Testis (tissue), 2 donors: ENCODE data around the gene NUP85.

ENCODE experiments used
- POLR2A ChIP-seq: fragments of 450-650 bp; IDR thresholded peaks from one replicate; pipeline ENCODE4 v1.6.1; 2017; ENCODE audit warnings: antibody characterized with exemption, mild to moderate bottlenecking, moderate library complexity
- TF ChIP-seq, protein P1 (sequence below), 3 experiments: fragments of 450-650 bp in 2 of 3; fragments of 200-600 bp in 1 of 3; sonication (generic) in 1 of 3; IDR thresholded peaks; one replicate each; pipeline ENCODE4 v1.5.1; 2016 to 2019; ENCODE audit warnings: antibody characterized with exemption in 3 of 3, mild to moderate bottlenecking in 2 of 3, moderate library complexity in 1 of 3

DNA sequence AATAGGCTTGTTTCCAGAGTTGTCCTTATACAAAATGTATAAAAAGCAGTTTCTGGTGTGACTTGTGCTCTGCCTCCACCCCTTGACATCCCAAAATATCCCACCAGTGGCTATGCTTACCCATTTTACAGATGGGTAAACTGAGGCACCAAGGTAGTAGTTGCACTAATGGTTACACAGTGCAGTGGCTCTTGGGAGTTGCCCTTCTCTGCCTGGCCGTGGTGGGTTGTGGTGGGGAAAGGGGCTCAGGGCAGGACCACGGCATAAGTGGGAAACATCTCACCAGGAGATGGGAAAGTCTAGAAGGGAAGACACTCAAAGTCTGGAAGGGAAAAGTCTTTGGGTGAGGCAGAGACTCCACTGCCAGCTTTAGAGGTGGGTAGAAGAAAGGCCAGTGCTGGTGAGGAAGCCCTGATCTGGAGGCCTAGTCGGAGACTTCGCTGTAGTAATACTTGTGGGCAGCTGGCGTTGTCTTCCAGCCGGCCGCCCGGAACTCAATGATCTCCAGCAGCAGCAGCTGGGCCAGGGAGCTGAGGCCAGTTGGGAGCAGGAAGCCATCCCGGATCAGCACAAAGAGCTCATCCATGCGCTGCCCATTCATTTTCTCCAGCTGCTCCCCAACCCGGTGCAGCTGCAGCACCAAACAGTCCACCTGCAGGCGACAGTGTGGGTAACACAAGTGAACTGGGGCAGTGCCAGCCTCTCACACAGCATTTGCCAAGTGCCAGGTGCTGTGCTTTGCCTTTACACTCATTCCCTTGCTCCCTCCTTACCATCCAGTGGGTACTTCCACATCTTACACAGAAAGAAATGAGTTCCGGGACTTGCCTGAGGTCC, 61.1 kb downstream of the NUP85 start:
- TF ChIP-seq, protein P1, sequence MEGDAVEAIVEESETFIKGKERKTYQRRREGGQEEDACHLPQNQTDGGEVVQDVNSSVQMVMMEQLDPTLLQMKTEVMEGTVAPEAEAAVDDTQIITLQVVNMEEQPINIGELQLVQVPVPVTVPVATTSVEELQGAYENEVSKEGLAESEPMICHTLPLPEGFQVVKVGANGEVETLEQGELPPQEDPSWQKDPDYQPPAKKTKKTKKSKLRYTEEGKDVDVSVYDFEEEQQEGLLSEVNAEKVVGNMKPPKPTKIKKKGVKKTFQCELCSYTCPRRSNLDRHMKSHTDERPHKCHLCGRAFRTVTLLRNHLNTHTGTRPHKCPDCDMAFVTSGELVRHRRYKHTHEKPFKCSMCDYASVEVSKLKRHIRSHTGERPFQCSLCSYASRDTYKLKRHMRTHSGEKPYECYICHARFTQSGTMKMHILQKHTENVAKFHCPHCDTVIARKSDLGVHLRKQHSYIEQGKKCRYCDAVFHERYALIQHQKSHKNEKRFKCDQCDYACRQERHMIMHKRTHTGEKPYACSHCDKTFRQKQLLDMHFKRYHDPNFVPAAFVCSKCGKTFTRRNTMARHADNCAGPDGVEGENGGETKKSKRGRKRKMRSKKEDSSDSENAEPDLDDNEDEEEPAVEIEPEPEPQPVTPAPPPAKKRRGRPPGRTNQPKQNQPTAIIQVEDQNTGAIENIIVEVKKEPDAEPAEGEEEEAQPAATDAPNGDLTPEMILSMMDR (IDR thresholded peaks at IDR 0.05): no peak
- no peak for TF ChIP-seq POLR2A
